NCI-H2107 treated with DMSO at 0.1 percent for 48 hours (cell line): ENCODE results near the gene MAGEB5.
"Not testable (repeated sequence)": the region's sequence is repeated elsewhere in the genome, so short reads cannot be mapped to it uniquely, and the experiment has no call there.

Experiments used
- DNase-seq: peaks from one replicate; lab custom pipeline; 2025; ENCODE audit not compliant: unreplicated experiment; lab: John Stamatoyannopoulos, UW

The MAGEB5 gene, protein sequence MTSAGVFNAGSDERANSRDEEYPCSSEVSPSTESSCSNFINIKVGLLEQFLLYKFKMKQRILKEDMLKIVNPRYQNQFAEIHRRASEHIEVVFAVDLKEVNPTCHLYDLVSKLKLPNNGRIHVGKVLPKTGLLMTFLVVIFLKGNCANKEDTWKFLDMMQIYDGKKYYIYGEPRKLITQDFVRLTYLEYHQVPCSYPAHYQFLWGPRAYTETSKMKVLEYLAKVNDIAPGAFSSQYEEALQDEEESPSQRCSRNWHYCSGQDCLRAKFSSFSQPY

DNA sequence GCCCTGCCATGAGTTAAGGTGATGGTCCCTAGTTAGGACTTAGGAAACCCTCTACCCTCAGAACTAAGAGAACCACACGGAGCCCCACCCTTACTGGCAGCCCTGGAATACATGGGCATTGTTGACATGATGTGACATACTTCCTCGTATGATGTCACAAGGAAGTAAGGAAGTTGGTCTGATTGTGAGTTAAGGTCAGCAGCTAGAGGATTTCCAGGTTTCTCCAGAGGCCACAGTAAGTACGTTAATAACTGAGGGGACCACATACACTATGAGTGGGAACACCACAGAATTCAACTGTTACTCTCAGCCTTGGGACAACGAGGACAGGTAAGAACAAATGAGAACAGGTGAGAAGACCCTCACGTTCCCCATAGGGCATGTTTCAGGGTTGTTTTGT is at the start of gene MAGEB5:
Gene MAGEB5 (plus strand): TSS at position 301 of the 400 bp plus-strand sequence. CDS start 1,133 bp downstream, outside the sequence.
- no peak for DNase-seq

DNA sequence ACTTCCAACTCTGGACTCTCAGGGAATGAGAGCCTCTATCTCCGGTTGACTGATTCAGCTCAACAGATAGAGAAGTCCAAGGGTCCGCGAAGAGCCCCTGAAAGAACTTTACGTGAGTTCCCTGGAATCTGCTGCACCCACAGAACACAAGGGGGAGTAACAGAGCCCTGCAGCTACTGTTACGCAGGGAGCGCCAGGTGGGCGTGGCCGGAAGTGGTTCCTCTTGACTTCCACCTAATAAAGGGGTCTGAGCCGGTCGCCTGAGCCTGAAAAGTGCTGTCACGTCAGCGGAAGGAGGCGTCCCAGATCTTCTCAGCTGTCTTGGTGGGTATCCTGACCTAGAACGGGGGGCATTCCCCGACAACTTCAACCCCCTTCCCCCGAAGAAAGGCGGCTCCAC is 23.8 kb upstream of the MAGEB5 start, which contains the start of gene MAGEB6:
Gene MAGEB6 (plus strand): TSS at position 237 of the 400 bp plus-strand sequence. CDS start 1,407 bp downstream, outside the sequence.
- DNase-seq: no peak

DNA sequence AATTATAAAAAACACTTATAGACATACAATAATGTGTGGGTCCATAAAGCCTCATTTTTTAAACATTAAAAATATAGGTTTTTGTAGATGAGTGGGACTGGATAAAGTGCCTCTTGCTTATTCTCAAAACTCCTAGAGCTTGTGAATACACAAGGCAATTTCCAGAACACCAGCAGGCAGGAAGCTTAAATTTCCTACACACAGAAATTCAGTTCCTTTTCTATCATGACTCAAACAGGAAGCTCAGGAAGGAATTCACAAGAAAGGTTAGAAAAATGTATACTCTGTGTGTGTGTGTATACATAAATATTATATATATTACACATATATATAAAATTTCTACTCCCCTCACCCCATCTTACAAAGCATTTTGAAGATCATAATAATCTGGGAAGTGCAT is 12.4 kb upstream of the MAGEB5 start:
- no peak for DNase-seq

DNA sequence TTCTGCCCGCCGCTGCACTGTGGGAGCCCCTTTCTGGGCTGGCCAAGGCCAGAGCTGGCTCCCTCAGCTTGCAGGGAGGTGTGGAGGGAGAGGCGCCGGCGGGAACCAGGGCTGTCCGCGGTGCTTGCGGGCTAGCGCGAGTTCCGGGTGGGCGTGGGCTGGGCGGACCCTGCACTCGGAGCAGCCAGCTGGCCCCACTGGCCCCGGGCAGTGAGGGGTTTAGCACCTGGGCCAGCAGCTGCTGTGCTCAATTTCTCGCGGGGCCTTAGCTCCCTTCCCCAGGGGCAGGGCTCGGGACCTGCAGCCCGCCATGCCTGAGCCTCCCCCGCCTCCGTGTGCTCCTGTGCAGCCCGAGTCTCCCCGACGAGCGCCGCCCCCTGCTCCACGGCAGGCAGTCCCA is 11.3 kb upstream of the MAGEB5 start:
- DNase-seq: not testable (repeated sequence)

DNA sequence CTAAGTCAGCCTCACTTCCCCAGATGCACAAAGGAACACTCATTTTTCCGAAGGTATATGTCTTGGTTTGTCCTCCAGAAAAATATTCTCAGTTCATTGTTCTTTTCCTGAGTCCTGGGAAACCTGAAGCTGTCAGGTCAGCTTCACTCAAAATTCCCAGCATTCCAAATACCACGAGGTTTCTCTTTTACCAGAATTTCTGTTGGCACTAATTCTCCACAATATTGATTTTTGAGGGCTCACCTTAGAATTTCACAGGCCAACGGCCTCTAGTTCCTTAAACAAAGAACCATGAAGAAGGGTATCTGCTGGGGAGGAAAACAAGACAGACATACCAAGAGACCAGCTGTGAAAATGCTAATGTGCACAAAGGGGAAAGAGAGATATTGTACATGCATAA is 8.0 kb upstream of the MAGEB5 start:
- DNase-seq: no peak

DNA sequence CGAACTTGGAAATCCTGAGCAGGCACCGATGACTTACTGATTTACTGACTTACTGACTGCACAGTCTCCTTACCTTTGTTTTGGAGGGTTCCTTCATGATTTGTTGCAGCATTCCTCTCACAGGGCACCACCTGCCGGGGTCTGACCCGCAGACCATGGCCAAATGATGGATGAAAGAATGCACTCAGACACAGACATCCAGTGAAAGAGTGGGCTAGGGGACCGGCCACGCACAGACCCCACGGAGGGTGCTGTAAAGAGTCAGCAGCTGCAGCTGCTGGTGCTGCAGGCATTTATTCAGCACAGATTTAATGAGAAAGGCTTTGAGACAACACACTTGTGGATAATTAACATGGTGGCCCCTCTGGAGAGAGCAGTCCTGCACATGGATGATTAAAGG is 3.4 kb downstream of the MAGEB5 start:
- DNase-seq: no peak

DNA sequence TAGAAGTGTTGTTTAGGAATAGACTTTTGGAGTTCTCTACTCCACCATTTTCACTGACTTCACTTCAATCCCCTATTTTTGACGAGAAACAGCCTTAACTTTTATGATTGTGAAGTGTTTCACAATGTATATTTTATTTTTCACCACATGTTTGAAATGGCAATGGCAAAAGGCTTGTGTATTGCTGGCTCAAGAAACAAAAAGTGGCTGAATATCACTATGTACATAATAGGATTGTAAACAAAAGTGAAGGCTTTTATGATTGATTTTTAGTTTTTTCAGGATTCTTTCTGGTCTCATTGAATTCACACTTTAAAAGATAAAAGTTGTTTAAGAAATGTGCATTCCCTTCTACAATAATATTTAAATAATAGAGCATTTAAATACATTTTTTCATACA is 18.2 kb downstream of the MAGEB5 start:
- no peak for DNase-seq

DNA sequence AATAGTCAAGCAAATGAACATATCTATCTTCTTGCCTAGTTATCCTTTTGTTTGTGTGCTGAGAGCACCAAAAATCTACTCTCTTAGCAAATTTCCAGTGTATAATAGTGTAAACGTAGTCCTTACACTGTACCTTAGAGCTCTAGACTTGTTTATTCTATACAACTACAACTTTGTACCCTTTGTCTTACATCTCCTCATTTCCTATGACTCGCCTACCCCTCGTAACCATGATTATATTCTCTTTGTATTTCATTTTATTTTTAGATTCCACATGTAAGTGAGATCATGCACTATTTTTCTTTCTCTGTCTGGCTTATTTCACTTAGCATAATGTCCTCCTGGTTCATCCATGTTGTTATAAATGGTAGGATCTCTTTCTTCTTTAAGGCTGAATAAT is 37.6 kb downstream of the MAGEB5 start:
- DNase-seq: no peak

DNA sequence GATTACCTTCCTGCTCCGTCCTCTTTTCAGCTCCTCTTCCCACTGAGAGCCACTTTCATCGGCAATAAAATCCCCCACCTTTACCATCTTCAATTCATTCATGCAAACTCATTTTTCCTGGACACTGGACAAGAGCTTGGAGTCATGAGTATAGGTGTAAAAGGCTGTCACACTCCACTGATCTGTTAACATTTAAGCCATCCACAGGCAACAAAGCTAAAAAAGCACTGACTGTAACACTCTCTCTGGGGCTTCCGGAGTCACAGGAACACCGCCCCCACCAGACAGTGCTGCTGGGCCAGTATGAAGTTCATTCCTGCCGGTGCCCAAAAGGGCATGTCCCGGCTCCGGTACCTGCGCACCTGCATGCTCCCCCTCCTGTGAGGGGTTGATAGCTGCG is 38.5 kb downstream of the MAGEB5 start:
- DNase-seq: no peak

DNA sequence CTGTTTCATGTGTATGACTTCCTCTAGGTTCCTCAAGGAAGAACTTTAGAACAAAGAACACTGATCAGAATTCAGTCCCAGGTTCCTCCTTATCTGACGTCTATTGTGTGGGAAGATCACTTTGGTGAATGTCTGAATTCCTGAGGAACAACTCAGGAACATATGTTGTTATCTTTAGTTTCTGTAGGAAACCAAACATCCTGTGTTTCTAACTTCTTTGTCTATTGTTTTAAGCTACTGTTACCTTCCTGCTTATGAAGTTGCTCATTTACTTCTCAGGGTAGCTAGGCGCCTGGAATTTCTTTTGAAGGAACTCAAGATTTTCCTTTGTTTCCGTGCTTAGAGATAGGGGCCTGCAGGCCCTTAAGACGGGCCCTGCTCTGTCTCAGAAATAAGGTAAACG is 46.2 kb downstream of the MAGEB5 start:
- no peak for DNase-seq
